ENCODE measurements around the gene HSDL2. TPM values are rescaled to one million over a fixed set of nuclear protein-coding genes. Genes with fewer than 3 reads are reported as not detected.
"Not testable (repeated sequence)": the region's sequence is repeated elsewhere in the genome, so short reads cannot be mapped to it uniquely, and the experiment has no call there.

The HSDL2 gene
- total and polyA plus RNA-seq, 3 donors from 2014 or later: 23.0 to 36.0 (median 24.0) TPM

- intact Hi-C loops (cut with DNase I; ENCODE audit: low total_unique reads): no loop called here
These were observed 7.2 kb downstream of the HSDL2 start for GRCh38 chr9:112387115-112387514.

GRCh38 chr9:112389897-112390296 is 10.0 kb downstream of the HSDL2 start:
- not testable (repeated sequence) for H3K4me3 ChIP-seq

More at GRCh38 chr9:112387115-112387514, 7.2 kb downstream of the HSDL2 start:
- Histone ChIP-seq H3K4me1 (peaks cover 1% of the 10 kb centered on the region), H3K27me3 (no peaks in the 10 kb centered on the region), H3K36me3 (ENCODE audit: low read depth, missing control alignments) (no peaks in the 10 kb centered on the region), H3K4me3 (no peak overlapping the region), H3K9me3 (no peaks in the 10 kb centered on the region), H3K27ac (no peak overlapping the region)
- no peak for TF ChIP-seq POLR2A (IDR thresholded peaks at IDR 0.05)
- TF ChIP-seq CTCF (IDR thresholded peaks at IDR 0.05): no peak
- 93 to 99% methylated on average over 3 of the region's 3 CpGs for WGBS, 2 donors
- no peak for DNase-seq

GRCh38 chr9:112391936-112392560 is 12.1 kb downstream of the HSDL2 start:
- H3K27ac ChIP-seq; H3K4me3 ChIP-seq; DNase-seq; H3K36me3 ChIP-seq (ENCODE audit: low read depth, missing control alignments); H3K4me1 ChIP-seq; intact Hi-C loops (cut with DNase I; ENCODE audit: low total_unique reads); H3K9me3 ChIP-seq; H3K27me3 ChIP-seq: not testable (repeated sequence)
- 72 to 91% methylated on average over 4 of the region's 4 CpGs for WGBS, 2 donors

More at GRCh38 chr9:112389897-112390296, 10.0 kb downstream of the HSDL2 start:
- H3K27me3 ChIP-seq; H3K36me3 ChIP-seq (ENCODE audit: low read depth, missing control alignments); H3K4me1 ChIP-seq; H3K27ac ChIP-seq; DNase-seq; H3K9me3 ChIP-seq; intact Hi-C loops (cut with DNase I; ENCODE audit: low total_unique reads): not testable (repeated sequence)
- 92 to 98% methylated on average over 3 of the region's 3 CpGs for whole genome bisulfite sequencing, 2 donors

GRCh38 chr9:112393146-112393545 is 13.2 kb downstream of the HSDL2 start:
- H3K4me1 ChIP-seq; intact Hi-C loops (cut with DNase I; ENCODE audit: low total_unique reads); H3K27me3 ChIP-seq; H3K36me3 ChIP-seq (ENCODE audit: low read depth, missing control alignments); H3K9me3 ChIP-seq; H3K4me3 ChIP-seq; DNase-seq; H3K27ac ChIP-seq: not testable (repeated sequence)
- 91 to 95% methylated on average over 5 of the region's 5 CpGs for WGBS, 2 donors

- DNase-seq: no peak
- Histone ChIP-seq H3K4me1 (no peaks in the 10 kb centered on the region), H3K9me3 (no peaks in the 10 kb centered on the region), H3K27me3 (no peaks in the 10 kb centered on the region), H3K4me3 (no peak overlapping the region), H3K36me3 (ENCODE audit: low read depth, missing control alignments) (no peaks in the 10 kb centered on the region), H3K27ac (no peak overlapping the region)
- TF ChIP-seq CTCF (IDR thresholded peaks at IDR 0.05): no peak
- no peak for TF ChIP-seq POLR2A (IDR thresholded peaks at IDR 0.05)
- intact Hi-C loops (cut with DNase I; ENCODE audit: low total_unique reads): no loop called here
- 79 to 91% methylated on average over 6 of the region's 6 CpGs for WGBS, 2 donors
These were observed 16.5 kb downstream of the HSDL2 start for GRCh38 chr9:112396416-112396815.

GRCh38 chr9:112396872-112397271 is 17.0 kb downstream of the HSDL2 start:
- Histone ChIP-seq H3K36me3 (ENCODE audit: low read depth, missing control alignments) (no peaks in the 10 kb centered on the region), H3K27ac (no peak overlapping the region), H3K4me3 (no peak overlapping the region), H3K4me1 (no peaks in the 10 kb centered on the region), H3K9me3 (no peaks in the 10 kb centered on the region), H3K27me3 (no peaks in the 10 kb centered on the region)
- TF ChIP-seq CTCF (IDR thresholded peaks at IDR 0.05): no peak
- TF ChIP-seq POLR2A (IDR thresholded peaks at IDR 0.05): no peak
- WGBS, 2 donors: 96 to 97% methylated on average over 9 of the region's 9 CpGs
- intact Hi-C loops (cut with DNase I; ENCODE audit: low total_unique reads): no loop called here
- no peak for DNase-seq

All from testis (tissue), 3 donors.